HG03196 (cell line): ENCODE data around the gene SOCS6.

ENCODE experiments used
- ATAC-seq: cut with Tn5 transposase; IDR thresholded peaks from one replicate; pipeline ENCODE4 v1.9.1; 2021; ENCODE audit not compliant: unreplicated experiment

Gene SOCS6

GRCh38 chr18:70288171-70288850 lies 534 bp upstream of the SOCS6 start:
- ATAC-seq = peak; percentile 23

DNA sequence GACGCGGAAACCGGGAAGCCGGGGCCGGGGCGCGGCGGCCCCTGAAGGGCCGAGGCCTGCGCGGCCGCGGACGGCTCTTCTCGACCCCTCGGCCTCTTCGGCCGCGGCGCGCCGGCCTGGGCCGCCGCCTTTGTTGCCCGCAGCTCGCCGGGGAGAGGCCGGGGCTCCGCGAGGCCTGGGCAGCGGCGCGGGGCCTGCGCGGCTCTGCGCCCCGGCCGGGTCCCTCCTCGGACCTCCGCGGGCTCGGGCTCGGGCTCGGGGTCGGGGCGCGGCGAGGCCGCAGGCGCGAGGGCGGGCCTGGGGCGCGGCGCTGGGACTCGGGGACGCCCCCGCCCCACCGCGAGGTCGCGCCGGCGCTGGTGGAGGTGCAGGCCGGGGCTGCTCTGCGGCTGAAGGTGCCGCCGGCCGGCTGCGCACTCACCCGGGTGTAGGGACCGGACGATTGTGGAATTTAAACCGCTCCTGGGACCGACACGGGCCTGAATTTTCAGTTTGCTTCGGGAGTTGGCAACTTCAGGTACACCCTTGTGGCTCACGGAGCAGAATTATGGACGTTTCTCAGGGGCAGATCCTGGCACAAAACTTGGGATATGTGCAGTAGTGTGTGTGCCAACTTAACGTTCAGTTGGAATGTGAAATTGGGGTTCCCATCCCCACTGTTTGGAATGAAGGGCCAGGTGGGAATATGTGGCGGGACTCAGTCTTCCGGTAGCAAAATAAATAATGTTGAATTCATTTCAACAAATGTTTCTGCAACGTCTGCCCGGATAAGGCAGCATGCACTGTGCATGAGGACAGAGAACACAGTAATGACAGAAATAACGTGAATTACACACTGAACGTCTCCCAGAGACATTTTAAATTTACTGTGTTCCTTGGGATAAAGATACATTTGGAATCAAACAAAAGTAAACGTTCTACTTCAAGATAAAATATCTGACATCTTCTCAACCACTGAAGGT lies 787 bp downstream of the SOCS6 start:
- ATAC-seq = peak; percentile 50

DNA sequence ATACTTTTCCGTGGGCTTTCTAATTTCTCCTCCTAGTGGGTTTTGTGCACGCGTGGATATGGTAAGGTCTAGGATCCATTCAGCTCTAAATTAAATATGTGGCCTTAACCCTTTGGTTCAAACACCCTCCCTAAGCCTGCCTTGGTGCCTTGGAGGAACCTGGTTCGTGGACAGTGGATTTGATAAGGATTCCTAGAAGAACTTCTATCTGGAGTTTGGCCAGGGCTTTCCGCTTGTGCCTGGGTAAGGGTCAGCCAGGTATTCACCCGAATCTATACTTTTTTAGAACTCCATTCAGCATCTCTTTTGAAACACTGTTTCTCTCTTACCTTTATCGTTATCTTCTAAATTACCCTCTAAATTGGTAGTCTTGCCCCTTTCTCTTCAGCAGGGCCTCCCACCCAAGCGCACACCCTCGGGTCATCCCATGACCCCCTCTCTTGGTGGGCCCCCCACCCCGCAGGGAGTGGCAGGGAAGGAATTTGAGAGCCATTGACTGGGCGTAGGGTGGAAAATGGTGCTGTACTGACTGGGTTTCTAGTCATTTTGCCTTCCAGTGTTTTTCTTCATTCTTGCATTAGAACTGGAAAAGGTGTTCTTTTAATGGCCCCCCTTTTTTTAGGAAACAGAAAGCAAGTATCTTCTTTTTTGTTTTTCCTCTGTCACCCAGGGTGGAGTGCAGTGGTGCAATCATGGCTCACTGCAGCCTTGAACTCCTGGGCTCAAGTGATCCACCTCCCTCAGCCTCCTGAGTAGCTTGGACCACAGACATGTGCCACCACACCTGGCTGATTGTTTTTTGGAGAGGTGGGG lies 1.8 kb downstream of the SOCS6 start:
- no peak for ATAC-seq

DNA sequence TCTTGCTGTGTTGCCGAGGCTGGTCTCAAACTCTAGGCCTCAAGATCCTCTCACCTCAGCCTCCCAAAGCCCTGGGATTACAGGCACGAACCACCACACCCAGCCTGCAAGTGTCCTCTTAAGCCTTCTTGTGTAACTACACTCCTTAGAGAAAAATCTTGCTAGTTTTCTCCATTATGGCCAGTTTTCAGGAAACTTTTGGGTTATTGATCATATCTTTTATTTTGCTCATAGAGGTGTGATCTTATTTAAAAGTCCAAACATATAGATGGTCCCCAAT lies 2.4 kb downstream of the SOCS6 start:
- no peak for ATAC-seq

DNA sequence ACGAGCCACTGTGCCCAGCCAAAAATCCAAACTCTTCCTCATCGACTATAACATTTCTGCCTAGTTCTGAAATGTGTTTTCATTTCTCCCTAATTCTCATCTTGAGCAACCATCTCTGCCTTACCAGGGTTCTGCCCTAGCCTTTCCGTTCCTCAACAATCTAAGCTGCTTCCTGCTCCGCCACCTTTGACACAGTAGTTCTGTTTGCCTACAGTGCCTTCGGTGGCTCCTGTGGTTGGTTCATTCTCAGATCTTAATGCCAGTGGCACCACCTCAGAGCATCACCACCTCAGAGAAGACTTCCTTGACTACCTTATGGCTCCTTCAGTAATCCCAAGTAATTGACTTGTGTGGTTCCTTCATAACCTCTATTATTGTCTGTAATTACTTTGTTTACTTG lies 3.8 kb downstream of the SOCS6 start:
- ATAC-seq = no peak

DNA sequence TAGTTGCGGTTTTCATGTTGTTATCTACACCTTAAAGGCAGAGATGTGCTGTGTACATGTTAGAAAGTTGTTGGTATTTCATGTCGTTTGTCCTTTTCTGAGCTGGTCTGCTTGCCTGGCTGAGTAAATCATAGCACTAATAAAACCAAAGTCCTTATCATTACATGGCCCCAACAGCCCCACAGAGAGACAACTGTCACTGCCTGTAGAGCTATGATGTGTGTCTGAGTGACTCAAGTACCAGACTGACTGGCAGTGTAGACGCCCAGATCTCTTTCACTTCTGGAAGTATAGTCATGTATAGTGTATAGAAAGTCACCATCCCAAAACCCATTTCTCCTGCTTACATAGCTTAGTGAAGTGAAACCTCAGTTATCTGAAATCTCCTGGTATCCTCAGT lies 4.3 kb downstream of the SOCS6 start:
- ATAC-seq = no peak

GRCh38 chr18:70294471-70295191 lies 5.8 kb downstream of the SOCS6 start:
- ATAC-seq = no peak

DNA sequence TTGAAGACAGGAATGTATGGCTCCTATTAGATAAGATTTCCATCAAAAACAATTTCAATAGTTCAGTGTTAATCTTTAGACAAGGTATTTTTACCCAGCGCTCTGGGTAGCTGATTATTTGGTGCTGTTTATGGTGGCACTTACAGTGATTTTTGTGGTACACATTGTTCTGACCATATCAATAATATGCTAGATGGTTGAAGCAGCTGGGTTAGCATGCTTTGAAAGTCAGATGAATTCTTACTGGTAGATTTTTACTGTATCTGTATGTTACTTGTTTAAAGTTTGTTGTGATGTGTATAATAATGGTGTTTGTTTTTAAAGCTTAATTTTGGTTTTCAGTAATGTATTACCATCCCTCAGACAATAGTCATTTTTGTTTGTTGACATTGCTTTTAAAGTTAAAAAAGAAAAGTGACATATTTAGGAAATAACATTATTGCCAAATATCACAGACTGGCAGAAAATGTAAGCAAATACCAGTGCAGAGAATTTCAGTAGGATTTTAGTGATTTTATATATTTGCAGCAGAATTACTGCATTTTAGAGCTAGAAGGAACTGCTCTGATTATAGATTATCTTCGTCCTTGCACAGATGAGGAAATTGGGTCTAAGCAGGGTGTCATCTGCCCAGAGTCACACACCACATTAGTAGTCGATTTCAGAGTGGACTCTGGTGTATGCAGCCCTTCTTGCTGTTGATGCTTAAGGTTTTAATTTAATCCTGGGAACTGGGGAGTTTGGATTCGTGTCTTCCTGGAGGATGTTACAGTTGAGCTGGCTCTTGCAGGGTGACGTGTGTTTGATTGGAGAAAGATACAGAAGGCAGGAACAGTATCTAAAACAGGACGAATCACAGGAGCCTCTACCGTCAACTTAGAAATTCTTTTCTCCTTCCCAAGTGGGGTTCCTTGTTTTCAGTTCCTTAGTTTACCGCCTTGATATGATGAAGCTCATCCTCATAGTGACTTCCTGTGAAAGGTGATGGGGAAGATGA lies 6.6 kb downstream of the SOCS6 start:
- ATAC-seq = no peak

GRCh38 chr18:70296289-70296688 lies 7.4 kb downstream of the SOCS6 start:
- ATAC-seq = no peak

GRCh38 chr18:70296781-70297180 lies 7.9 kb downstream of the SOCS6 start:
- ATAC-seq = no peak

DNA sequence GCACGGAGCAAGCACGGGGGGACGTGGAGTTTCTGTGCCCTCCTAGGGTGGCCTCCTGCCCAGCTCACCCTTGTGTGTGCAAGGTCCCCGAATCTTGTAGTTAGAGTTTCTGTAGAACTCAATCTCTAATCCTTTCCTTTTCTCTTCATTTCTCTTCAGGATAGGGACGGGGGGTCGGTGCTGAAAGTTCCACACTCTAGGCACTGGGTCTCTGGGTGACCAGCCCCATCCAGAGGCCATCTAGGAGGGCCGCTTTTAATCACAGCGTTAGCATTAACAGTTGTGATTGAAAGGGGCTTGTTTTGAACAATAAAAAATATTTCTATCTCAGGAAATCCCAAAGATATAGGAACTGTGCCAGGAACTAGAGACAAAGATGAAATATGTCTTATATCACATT lies 10.5 kb downstream of the SOCS6 start:
- ATAC-seq = no peak

DNA sequence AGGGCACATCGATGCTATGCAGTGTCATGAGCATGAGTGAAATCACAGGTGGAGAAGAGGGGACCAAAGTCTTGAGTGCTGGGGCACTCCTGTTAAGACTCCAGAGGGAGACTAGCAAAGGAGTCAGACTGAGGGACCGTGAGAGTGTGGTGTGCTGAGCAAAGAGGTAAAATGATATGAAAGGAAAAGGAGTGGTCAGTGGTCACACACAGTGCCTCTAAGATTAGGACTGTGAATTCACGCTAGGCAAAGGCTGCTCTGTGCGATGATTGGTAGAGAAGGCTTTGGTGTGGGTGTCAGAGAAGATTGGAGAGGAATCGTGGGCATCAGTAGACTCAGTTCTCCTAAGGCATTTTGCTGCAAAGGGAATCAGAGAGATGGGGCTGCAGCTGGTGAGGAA lies 12.8 kb downstream of the SOCS6 start:
- ATAC-seq = no peak

DNA sequence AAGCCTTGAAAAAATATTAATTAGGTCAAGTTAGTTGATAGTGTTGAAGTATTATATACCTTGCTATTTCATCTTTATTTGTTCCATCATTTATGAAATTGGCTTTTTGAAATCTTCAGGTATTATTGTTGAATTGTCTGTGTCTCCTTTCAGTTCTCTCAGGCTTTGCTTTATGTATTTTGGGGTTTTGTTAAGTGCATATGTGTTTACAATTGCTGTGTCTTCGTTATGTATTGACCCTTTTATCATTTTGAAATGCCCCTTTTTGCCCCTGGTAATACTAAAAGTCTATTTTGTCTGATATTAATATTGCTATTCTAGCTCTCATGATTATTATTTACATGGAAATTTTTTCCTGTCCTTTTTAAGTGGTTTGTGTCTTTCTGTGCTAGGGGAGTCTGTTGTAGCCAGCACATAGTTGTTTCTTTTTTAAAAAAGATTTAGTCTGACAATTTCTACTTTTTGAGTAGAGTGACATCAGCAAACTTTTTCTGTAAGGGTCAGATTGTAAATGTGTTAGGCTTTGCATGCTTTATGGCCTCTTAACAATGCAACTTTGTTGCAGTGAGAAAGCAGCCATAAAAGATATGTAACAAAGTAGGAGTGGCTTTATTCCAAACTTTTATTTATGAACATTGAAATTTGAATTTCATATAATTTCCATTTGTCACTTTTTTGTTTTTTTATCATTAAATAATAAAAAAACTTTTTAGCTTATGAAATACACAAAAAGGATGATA lies 19.9 kb downstream of the SOCS6 start:
- ATAC-seq = no peak

- ATAC-seq = no peak
Measured at GRCh38 chr18:70310560-70311320, 21.9 kb downstream of the SOCS6 start.

GRCh38 chr18:70311726-70312125 lies 22.9 kb downstream of the SOCS6 start:
- ATAC-seq = no peak

- no peak for ATAC-seq
Measured at GRCh38 chr18:70313640-70314039, 24.8 kb downstream of the SOCS6 start.

DNA sequence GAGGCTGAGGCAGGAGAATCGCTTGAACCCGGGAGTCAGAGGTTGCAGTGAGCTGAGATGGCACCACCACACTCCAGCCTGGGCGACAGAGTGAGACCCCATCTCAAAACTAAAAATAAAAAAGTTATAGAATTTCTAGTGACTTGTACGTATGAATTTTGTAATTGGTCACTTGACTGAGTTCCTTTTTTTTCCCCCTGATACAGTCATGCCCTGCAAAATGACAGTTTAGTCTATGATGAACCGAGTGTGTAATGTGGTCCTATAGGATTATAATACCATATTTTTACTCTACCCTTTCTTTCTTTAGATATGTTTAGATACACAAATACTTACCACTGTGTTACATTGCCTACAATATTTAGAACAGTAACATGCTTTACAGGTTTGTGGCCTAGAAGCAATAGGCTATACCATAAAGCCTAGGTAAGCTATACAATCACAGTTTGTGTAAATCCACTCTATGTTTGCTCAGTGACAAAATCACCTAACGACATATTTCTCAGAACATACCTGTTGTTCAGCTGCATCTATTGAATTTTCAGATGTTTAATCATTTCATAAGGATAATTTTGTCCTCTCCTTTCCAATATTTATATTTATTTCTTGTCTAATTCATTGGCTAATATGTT lies 25.4 kb downstream of the SOCS6 start:
- ATAC-seq = no peak

GRCh38 chr18:70319187-70319586 lies 30.3 kb downstream of the SOCS6 start:
- no peak for ATAC-seq
